ENCODE data around the gene VWA3B.
"Not testable (repeated sequence)": the region's sequence is repeated elsewhere in the genome, so short reads cannot be mapped to it uniquely, and the experiment has no call there.

Gene VWA3B

DNA sequence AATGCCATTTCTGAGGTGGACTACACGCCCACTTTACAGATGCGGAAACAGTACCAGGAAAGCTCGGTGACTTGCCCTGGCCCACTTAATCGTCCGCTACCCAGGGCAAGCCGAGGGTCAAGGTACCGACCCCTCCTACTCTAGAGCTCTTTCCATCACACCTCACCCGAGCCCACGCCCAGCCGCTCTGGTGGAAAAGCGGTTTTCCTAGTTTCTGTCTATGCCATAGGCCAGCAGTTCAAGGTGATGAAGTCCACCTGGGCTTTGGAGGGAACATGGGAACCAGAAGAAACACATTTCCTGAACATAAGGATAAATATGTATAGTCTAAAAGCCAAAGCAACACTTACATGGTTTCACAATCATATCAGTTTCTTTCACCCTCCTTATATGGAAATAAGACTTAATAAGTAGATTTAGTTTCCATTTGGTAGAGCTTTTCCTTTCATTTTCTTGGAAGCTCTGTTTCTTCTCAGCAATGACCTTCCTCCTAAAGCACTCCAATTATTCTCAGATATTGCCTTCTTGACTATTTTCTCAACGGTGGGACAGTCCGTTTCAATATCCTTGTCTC, 567 bp downstream of the VWA3B start:
- DNase-seq = no peak

- DNase-seq = no peak
Observed at GRCh38 chr2:98088261-98088660, 1.3 kb downstream of the VWA3B start.

- no peak for DNase-seq
Observed at GRCh38 chr2:98089941-98090340, 3.0 kb downstream of the VWA3B start.

GRCh38 chr2:98090951-98091350, 4.0 kb downstream of the VWA3B start:
- no peak for DNase-seq

DNA sequence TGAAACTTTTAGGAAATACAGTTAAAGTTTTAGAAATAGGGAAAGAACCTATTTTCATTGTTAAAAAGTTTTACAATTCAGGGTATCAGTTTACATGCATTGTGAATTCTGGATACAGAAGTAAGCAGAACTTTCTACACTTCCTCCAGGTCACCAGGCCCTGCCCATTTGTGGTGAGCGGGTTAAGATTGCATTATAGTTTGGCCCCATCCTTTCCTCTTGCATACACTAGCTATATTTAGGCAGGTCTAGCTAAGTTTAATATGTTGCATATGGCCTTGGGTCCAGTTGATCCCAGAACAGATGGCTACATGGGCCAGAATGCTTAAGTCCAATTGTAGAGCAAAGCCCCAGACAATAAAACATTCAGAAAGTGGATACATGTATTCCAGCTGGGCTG, 4.8 kb downstream of the VWA3B start:
- DNase-seq = no peak

GRCh38 chr2:98093146-98093545, 6.2 kb downstream of the VWA3B start:
- DNase-seq = no peak

- DNase-seq = no peak
Observed at GRCh38 chr2:98093611-98094010, 6.6 kb downstream of the VWA3B start.

GRCh38 chr2:98099939-98100743, 13.2 kb downstream of the VWA3B start:
- no peak for DNase-seq

DNA sequence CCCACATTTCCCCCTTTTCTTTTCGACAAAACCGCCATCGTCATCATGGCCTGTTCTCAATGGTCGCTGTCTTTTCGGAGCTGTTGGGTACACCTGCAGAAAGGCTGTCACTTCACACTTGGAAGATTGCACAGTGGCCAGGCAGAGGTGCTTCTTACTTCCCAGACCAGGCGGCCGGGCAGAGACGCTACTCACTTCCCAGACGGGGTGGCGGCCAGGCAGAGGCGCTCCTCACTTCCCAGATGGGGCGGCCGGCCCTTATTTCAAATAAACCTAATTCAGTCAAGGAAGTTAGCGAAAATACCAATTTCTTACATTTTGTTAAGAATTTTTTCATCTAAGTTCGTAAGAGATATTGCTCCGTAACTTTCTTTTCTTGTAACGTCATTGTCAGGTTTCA, 15.3 kb downstream of the VWA3B start:
- not testable (repeated sequence) for DNase-seq

DNA sequence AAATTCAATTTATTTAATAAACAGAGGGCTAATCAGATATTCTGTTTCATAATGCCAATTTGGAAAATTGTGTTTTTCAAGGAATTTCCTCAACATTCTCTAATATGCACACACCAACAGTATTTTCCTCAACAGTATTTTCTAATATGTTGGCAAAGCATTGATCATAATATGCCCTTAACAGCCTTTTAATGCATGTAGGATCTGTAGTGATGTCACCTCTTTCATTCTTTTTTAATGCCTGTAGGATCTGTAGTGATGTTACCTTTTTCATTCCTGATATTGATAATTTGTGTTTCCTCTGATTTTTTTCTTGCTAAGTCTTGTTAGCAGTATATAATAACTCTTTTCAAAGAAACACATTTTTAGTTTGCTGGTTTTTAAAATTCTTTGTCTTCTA, 15.9 kb downstream of the VWA3B start:
- no peak for DNase-seq

GRCh38 chr2:98108110-98108509, 21.1 kb downstream of the VWA3B start:
- DNase-seq = no peak

GRCh38 chr2:98110741-98111140, 23.8 kb downstream of the VWA3B start:
- no peak for DNase-seq

DNA sequence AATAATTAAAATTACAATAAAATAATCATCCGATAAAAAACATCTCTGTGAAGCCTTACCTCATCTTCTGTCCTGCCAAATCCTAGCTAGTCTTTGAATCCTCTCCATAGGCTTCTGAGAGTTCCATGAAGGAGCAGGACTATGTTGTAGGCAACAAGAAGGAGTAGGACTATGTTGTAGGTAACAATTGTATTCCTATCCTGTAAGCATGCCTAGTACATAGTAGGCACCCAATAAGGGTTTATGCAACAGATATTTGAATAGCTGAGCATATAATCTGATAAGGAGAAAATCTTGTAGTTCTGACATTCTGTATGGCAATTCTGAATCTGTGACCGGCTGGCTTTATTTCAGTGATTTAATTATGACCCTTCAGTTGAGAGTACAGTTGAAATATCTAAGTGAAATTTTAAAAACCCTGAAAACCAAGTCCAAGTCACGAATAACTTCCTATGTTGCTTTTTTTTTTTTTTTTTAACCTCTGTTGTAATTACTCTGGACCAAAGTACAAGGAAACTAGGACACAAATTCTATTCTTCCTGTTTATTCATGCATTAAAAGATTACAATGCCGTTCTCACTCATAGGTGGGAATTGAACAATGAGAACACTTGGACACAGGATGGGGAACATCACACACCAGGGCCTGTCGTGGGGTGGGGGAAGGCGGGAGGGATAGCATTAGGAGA, 27.8 kb downstream of the VWA3B start:
- no peak for DNase-seq

GRCh38 chr2:98118161-98118560, 31.2 kb downstream of the VWA3B start:
- no peak for DNase-seq

DNA sequence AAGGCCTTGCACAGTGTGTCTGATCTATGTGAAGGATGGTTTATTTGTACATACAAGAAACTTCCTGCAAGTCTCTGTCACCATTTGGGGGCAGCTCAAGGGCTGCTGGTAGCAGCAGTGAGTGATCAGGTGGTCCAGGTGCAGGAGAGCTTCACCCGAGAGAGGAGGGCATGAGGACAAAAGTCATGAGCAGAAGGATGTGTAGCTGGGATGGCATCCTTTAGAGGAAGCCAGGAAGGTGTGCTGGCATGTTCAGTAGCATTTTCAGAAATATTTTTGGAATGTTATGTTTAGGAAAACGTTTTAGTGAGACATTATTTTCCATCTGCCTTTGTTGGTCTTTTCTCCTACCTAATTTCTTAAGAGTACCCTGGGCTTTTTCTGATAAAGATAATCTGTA, 31.9 kb downstream of the VWA3B start:
- no peak for DNase-seq

GRCh38 chr2:98121149-98121548, 34.2 kb downstream of the VWA3B start:
- no peak for DNase-seq

DNA sequence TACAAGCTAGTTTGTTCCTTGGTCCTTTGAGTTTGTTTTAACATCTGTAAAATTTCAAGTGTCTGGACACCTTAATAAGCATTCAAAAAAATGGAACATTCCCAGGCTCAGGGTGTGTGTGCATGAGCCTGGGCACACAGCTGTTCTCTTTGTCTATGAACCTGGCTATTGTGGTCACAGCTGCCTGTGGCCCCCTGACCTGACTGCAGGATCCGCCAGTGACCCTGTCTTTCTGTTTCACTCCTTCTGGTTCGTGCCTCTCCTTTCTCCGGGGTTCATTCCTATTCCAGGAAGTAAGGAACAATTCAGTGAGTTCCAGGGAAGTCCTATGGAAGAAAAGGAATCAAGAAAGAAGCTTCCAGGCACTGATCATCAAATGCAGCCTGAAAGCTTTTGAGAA, 35.6 kb downstream of the VWA3B start:
- no peak for DNase-seq

- no peak for DNase-seq
Observed at GRCh38 chr2:98123286-98123685, 36.3 kb downstream of the VWA3B start.

- no peak for DNase-seq
Observed at GRCh38 chr2:98126061-98126460, 39.1 kb downstream of the VWA3B start.

GRCh38 chr2:98127229-98127989, 40.4 kb downstream of the VWA3B start:
- DNase-seq = no peak

DNA sequence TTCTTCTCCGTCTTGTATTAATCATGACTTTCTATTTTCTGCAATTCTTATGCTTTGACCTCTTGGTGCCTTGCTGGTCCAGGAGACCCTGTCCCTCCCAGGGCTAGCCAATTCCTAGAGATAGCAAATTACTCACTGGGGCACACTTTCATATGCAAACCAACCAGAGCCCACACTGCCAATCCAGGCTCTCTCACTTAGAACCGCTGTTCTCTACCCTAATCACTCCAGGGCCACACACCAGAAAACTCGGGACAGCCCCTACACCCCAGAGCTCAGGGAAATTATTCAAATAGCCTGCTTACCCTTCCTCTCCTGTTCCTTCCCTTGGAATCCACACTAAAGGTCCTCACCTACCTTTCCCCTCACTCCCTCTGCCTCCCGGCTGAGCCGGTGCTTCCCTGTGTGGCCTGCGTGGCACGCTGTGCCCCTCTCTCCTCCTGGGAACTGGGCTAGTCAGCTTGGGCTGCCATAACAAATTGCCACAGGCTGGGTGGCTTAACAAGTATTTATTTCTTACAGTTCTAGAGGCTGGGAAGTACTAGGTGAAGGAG, 41.7 kb downstream of the VWA3B start:
- DNase-seq = no peak

DNA sequence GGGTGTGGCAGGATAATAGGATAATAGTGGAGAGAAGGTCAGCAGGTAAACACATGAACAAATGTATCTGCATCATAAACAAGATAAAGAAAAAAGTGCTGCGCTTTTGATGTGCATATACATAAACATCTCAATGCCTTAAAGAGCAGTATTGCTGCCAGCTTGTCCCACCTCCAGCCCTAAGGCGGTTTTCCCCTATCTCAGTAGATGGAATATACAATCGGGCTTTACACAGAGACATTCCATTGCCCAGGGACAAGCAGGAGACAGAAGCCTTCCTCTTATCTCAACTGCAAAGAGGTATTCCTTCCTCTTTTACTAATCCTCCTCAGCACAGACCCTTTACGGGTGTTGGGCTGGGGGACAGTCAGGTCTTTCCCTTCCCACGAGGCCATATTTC, 43.1 kb downstream of the VWA3B start:
- DNase-seq = not testable (repeated sequence)

All from stimulated activated CD4-positive, alpha-beta T cell treated with anti-CD3 and anti-CD28 coated beads, Interleukin-2, amount 100 ng/mL, for 24 hours (primary cell).